GM18505 (cell line): Measurements from ENCODE around the gene MAPKAP1.
A peak's percentile ranks its signal among the peaks of the same experiment; 100 is the strongest.

Experiments
- ATAC-seq: cut with Tn5 transposase; IDR thresholded peaks from one replicate; pipeline ENCODE4 v1.9.1; 2021; ENCODE audit not compliant: unreplicated experiment
- POLR2A ChIP-seq: IDR thresholded peaks from 4 replicates; pipeline ENCODE4 v1.6.1; 2011; ENCODE audit warnings: borderline replicate concordance; ENCODE audit not compliant: insufficient read depth, insufficient read length; ENCODE audit errors: extremely low read depth

The MAPKAP1 gene

DNA sequence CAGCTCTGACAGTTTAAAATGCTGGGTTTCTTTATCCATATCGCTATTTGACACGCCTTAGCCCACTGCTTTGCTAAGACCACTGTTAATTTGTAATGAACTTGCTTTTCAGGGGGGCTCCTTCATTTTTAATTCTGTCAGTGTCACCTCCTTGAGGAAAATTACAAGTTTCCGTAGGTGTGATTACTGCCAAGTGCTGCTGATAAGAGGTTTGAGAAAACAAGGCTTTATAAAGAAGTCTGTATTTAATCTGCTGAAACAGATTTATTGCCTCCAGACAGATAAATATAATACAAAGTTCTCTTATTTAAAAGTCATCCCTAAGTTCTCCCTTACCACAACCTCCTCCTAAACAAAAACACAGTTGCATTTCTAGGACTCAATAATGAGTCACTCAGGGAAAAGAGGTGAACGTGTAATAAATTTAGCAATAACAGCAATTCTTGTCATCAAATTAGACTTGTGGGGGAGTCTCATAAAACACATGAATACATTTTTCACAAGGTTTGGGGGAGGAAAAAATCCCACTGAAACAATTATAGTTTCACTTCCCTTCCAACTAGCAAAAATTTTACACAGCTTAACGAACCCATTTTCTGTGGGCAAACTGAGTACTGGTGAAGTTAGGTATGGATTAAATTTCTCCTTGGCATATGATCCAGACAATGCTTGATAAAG is 72.8 kb downstream of the MAPKAP1 start:
- ATAC-seq: no peak
- no peak for TF ChIP-seq POLR2A

DNA sequence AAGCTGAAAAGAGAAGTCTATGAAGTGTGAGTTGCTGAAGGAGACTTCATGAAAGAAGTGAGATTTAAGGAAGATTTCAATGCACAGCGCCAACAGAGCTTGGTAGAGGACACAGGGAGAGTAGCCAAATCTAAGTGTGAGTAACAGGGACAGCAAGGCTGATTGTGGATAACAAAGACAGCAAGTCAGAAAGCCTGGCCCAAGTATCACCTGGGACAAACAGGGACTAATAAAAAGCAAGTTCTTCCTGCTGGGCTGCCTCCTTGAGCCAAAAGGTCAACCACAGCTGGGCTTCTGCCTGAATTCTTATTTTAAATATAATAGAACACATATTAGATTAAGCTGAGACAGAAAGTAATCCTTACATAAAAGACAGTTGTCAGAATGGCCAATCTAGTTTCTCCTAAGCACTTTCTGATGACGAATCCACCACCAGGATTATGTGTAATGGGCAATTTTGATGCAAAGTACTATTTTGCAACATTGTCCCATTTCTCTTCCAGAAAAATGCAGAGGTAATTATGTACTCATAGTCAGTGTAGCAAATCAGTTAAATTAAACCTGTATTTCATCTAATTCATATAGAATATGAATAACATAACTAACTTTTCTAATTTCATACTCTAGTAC is 73.8 kb downstream of the MAPKAP1 start:
- no peak for ATAC-seq
- no peak for TF ChIP-seq POLR2A

DNA sequence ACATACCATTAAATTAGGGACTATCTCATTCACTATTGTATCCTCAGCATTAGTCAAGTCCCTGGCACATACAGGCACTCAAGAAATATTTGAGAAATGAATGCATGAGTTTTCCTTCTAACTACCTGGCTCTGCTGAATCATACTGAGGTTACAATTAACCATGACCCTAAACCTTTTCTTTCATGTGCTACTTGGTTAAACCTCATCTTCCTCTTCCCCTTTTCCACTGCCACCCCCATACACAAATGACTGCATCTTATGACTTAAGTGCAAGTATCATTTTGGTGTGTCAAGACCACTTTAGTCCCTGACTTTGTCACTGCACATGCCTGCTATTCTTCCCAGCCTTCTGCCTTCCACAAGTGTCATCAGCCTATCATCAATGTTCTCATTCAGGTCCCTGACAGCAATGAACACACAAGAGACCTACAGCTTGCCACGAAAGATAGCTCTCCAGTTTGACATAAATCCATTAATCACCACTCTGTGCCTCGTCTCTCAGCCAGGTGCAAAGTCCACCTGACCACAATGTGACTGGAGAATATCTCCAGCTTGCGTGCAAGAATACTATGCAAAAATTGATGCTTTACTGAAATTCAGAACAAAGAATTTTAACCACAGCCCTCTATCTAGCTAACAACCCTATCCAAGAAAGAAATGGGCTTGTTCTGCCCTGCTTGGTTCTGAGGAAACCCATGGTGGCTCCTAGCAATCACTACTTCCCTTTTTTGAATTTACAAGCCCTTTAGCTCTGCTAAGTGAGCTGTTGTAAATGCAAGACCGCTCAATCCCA is 74.5 kb downstream of the MAPKAP1 start:
- ATAC-seq: peak; percentile 51
- peak; percentile 23 for TF ChIP-seq POLR2A

DNA sequence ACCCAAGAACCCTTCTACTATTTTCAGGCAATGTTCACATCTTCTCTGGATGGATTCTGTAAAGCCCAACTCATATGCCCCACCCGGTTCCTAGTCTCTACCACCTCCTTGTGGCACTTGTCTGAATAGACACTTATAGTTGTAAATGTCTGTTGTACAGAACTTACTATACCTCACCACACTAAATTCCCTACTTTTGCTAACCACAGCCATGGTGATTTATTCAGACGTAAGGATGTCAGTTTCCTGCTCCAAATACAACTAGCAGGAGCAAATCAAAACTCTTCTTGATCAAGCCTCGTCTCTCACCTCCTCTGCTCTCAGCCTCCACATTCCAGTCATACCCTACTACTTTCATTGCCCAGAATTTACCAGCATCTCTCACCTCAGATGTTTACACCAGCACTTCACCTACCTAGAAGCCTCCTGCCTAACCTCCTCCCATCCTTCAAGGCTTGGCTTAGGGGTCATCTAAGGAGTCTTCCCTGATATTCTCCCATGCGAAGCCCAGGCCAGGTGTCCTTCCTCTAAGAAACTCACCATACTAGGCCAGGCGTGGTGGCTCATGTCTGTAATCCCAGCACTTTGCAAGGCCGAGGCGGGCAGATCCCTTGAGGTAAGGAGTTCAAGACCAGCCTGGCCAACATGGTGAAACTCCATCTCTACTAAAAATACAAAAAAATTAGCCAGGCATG is 75.5 kb downstream of the MAPKAP1 start:
- TF ChIP-seq POLR2A: no peak
- no peak for ATAC-seq

DNA sequence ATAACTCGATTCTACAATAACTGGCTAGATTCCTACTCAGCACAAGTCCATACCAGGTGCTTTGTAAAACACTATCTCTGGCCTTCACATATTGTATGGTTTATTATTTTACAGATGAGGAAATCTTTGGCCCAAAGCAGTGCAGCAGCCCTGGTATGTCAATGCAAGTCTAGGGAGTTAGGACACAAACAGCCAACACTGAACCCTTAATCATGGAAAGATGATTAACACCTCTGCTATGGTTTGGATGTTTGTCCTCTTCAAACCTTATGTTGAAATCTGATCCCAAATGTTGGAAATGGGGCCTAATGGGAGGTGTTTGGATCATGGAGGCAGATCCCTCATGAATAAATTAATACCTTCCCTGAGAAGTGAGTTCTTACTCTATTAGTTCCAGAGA is 76.6 kb downstream of the MAPKAP1 start:
- no peak for TF ChIP-seq POLR2A
- no peak for ATAC-seq

DNA sequence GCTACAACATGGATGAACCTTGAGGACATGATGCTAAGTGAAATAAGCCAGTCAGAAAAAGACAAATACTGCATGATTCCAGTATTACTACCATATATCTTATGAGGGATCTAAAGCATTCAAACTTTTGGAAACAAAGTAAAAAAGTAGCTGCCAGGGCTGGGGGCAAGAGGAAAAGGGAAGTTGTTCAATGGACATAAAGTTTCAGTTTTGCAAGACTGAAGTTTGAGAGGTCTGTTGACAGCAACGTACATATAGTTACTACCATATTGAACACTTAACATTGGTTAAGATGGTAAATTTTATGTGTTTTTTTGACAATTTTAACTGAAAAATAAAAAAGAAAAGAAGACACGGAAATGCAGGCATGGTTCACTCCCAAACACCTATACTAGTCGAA is 77.6 kb downstream of the MAPKAP1 start:
- TF ChIP-seq POLR2A: no peak
- no peak for ATAC-seq

DNA sequence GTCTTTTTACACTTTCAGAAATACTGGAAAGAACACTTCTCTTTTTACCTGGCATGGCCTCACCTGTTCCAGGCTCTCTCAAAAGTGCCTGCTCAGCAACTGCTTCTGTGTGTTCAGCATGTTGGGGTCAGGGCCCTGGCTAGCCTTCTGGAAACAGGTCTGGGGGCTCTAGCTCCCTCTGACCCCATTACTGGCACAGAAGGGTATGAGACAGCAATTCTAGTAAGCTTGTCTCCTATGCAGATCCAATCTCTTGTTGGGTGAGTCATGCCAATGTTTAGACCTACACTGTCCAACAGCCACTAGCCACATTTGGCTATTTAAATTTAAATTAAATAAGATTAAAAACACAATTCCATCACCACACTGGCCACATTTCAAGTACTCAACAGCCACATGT is 80.8 kb downstream of the MAPKAP1 start:
- no peak for TF ChIP-seq POLR2A
- ATAC-seq: no peak

DNA sequence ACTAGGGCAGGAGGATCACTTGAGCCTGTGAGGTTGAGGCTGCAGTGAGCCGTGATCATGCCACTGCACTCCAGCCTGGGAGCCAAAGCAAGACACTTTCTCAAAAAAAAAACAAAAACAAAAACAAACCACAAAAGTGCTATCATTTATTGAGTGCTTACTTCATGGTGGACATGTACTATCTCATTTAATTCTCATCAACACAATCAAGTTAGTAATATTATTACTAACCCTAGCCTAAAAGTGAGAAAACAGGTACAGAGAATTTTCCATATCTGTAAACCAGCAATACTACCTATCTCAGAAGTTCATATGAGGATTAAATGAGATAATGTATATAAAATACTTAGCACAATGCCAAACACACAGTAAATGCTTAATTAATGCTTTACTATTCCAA is 85.8 kb downstream of the MAPKAP1 start:
- no peak for TF ChIP-seq POLR2A
- ATAC-seq: no peak

DNA sequence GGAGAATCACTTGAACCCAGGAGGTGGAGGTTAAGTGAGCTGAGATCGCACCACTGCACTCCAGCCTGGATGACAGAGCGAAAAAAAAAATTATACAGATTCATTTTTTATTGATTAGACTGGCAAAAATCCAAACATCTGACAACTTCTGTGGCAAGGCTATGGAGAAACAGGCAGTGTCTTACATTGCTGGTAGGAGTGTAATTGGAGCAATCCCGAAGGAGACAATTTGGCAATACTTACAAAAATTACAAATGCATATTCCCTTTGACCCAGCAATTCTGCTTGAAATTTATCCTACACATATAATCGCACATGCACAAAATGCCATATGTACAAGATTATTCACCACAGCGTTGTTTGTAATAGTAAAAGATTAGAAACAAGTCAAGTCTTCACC is 86.8 kb downstream of the MAPKAP1 start:
- no peak for TF ChIP-seq POLR2A

DNA sequence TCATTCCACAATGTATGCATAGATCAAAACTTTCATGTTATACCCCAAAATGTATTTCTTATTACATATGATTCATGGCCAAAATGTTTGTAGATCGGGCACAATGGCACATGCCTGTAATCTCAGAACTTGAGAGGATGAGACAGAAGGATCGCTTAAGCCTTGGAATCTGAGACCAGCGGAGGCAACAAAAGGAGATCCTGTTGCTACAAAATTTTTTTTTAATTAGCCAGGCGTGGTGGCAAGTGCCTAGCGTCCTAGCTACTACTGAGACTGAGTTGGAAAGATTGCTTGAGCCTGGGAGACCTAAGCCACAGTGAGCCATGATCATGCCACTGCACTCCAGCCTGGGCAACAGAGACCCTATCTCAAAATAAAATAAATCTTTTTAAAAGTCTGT is 89.9 kb downstream of the MAPKAP1 start:
- ATAC-seq: no peak
- no peak for TF ChIP-seq POLR2A

More for the DNA sequence above, 86.8 kb downstream of the MAPKAP1 start:
- ATAC-seq: no peak

DNA sequence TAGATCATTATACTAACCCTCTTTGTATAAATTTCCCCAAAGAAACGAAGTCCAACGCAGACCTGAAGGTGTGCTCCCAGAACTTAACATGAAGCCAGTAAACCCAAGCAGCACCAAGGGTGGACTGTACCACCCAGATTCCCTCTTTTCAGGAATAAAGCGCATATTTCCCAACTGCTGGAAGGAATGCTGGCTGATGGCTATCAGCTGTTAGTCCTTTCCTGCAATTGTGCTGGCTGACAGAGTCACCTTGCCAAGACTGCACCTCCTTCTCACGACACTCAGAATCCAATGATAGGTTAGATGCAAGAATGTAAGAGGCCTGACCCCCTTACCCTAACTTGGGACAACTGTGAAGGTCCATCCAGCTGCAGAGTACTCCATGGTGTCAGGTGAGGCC is 93.9 kb downstream of the MAPKAP1 start:
- TF ChIP-seq POLR2A: no peak
- no peak for ATAC-seq

DNA sequence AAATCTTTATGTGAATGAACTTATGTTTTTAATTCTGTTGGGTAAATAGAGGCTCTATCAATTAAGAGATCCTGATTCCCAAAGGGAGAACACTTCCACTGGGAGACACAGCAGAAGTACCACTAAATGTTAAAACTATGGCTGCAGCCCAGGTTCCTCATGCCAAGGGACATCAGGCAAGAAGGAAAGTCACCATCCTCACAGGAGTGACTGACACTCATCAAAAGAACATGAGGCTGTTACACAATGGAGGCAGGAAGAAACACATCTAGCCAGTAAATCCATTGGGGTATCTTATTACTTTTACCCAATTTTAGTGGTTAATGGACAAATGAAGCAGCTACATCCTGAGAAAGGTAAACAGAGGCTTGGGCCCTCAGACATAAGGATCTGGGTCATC is 94.4 kb downstream of the MAPKAP1 start:
- no peak for TF ChIP-seq POLR2A
- no peak for ATAC-seq

DNA sequence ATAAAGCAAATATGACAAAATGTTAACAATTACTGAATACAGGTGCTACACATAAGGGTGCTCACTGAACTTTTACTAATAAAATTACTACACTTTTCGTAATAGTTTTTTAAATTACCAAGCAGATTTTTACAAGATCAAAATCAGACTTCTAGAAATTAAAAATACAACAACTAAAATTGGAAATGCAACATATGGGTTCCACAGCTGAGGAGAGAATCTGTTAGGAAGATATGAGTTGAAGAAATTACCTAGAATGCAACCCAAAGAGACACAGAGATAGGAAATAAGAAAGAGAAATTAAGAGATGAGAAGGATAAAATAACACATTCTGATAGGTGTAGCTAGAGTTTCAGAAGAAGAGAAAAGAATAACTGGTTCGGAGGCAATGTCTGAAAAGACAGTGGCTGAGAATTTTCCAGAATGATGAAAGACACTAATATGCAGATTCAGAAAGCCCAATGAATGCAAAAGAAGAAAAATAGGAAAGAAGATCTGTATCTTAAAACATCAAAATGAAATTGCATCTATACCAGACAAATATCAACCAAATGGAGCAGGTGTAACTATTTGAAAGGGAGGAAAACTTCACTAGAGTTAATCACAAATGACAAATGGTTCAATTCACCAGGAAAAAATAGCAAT is 95.8 kb downstream of the MAPKAP1 start:
- no peak for ATAC-seq
- no peak for TF ChIP-seq POLR2A
